GM12878 (cell line): ENCODE measurements around the gene SHC3. TPM values are rescaled to one million over a fixed set of nuclear protein-coding genes. Genes with fewer than 3 reads are reported as not detected.

ENCODE experiments used
- ATAC-seq: fragments of 200-7000 bp; cut with Tn5 transposase; 3 replicates; pipeline ENCODE4 v1.9.1; 2020; ENCODE audit warnings: mild to moderate bottlenecking, moderate library complexity
- BruUV-seq: library from RNA; stranded (reverse); fragments of 400-500 nt; replicated peaks from 2 replicates; lab custom pipeline; 2021; lab: Mats Ljungman, UMichigan
- CTCF ChIA-PET: fragments of 300-600 bp; sonication (Branson Sonifier 250); formaldehyde crosslinking; extraction: SDS; loops from one replicate; lab custom pipeline; 2021; ENCODE audit warnings: inconsistent platforms; lab: Yijun Ruan, JAX
- POLR2A ChIA-PET: fragments of 350-600 bp; formaldehyde crosslinking; extraction: SDS; loops from one replicate; lab custom pipeline; 2021; ENCODE audit warnings: inconsistent platforms; lab: Charles Lee
- RAD21 ChIA-PET: fragments of 300-600 bp; sonication (Branson Sonifier 250); formaldehyde crosslinking; loops from one replicate; lab custom pipeline; 2023; ENCODE audit warnings: antibody characterized with exemption; ENCODE audit not compliant: unreplicated experiment; lab: Charles Lee
- SMC1A ChIA-PET: fragments of 300-600 bp; sonication (Branson Sonifier 250); formaldehyde crosslinking; loops from one replicate; lab custom pipeline; 2023; ENCODE audit not compliant: unreplicated experiment, uncharacterized antibody; lab: Charles Lee
- DNase-seq: peaks from one replicate; pipeline ENCODE4 v3.0.0-alpha.2; 2011; ENCODE audit warnings: low read depth, low spot score
- FAIRE-seq: peaks from 3 replicates; lab custom pipeline; 2011; peaks lifted over from hg19 to GRCh38; lab: Jason Lieb, UNC
- H2AFZ ChIP-seq: 2 replicates; pipeline ENCODE4 v1.6.0; 2011; ENCODE audit warnings: low read depth, low read length, control low read depth; ENCODE audit not compliant: control insufficient read depth
- H3K27ac ChIP-seq: 2 replicates; pipeline ENCODE4 v1.5.1; 2011; ENCODE audit warnings: control low read depth; ENCODE audit not compliant: control insufficient read depth, insufficient read depth
- H3K27me3 ChIP-seq, 2 experiments: replicated peaks in 1 of 2; 2 replicates each; pipeline versions ENCODE4 v1.6.0 to v1.6.1; 2011; ENCODE audit warnings: low read length in 1 of 2; ENCODE audit not compliant: control insufficient read depth in 2 of 2, insufficient read depth in 2 of 2
- H3K36me3 ChIP-seq, 2 experiments: 2 replicates each; pipeline ENCODE4 v1.5.1; 2011; ENCODE audit warnings: low read length in 1 of 2; ENCODE audit not compliant: control insufficient read depth in 2 of 2, insufficient read depth in 2 of 2
- H3K4me1 ChIP-seq: 2 replicates; pipeline ENCODE4 v1.6.1; 2011; ENCODE audit warnings: mild to moderate bottlenecking, low read length, moderate library complexity, mixed read lengths; ENCODE audit not compliant: control insufficient read depth, insufficient read depth
- H3K4me2 ChIP-seq: 2 replicates; pipeline ENCODE4 v1.6.0; 2011; ENCODE audit warnings: control low read depth; ENCODE audit not compliant: control insufficient read depth, insufficient read depth
- H3K4me3 ChIP-seq: fragments of 200-600 bp; sonication (generic); 2 replicates; pipeline ENCODE4 v1.5.1; 2016
- H3K79me2 ChIP-seq: 2 replicates; pipeline ENCODE4 v1.6.0; 2011; ENCODE audit warnings: low read length; ENCODE audit not compliant: control insufficient read depth, insufficient read depth
- H3K9ac ChIP-seq: 2 replicates; pipeline ENCODE4 v1.8.0; 2011; ENCODE audit warnings: low read length, control low read depth, mixed read lengths; ENCODE audit not compliant: control insufficient read depth, insufficient read depth
- H3K9me3 ChIP-seq: replicated peaks from 3 replicates; pipeline ENCODE4 v1.5.1; 2011; ENCODE audit warnings: mild to moderate bottlenecking, low read length; ENCODE audit not compliant: control insufficient read depth, insufficient read depth
- H4K20me1 ChIP-seq: 2 replicates; pipeline ENCODE4 v1.6.0; 2011; ENCODE audit not compliant: control insufficient read depth, insufficient read depth
- CREM ChIP-seq: IDR thresholded peaks from 2 replicates; pipeline ENCODE4 v1.6.1; 2014; ENCODE audit warnings: antibody characterized with exemption, low read depth
- CTCF ChIP-seq, 3 experiments: IDR thresholded peaks in 2 of 3; conservative IDR thresholded peaks in 1 of 3; 2 replicates each; pipeline ENCODE4 v1.5.1; 2011; ENCODE audit warnings: low read depth in 3 of 3, low read length in 3 of 3, mild to moderate bottlenecking in 3 of 3, control low read depth in 2 of 3, moderate library complexity in 2 of 3, inconsistent platforms in 1 of 3, mixed read lengths in 1 of 3; ENCODE audit not compliant: control insufficient read depth in 2 of 3, insufficient read depth in 1 of 3; ENCODE audit errors: extremely low read depth in 1 of 3
- EED ChIP-seq: sonication (generic); IDR thresholded peaks from 2 replicates; pipeline ENCODE4 v1.6.1; 2016; ENCODE audit warnings: antibody characterized with exemption, low read depth
- HDAC2 ChIP-seq: fragments of 200-600 bp; sonication (generic); IDR thresholded peaks from 2 replicates; pipeline ENCODE4 v1.6.1; 2017
- HDAC6 ChIP-seq: fragments of 200-600 bp; sonication (generic); IDR thresholded peaks from one replicate; pipeline ENCODE4 v1.8.0; 2017; ENCODE audit warnings: antibody characterized with exemption; ENCODE audit not compliant: unreplicated experiment
- IKZF1 ChIP-seq: fragments of 450-650 bp; conservative IDR thresholded peaks from 2 replicates; pipeline ENCODE4 v1.6.1; 2017; ENCODE audit warnings: antibody characterized with exemption, mild to moderate bottlenecking
- IRF4 ChIP-seq: IDR thresholded peaks from 2 replicates; pipeline ENCODE4 v1.6.1; 2011; ENCODE audit warnings: low read depth, low read length
- MLLT1 ChIP-seq: fragments of 450-650 bp; IDR thresholded peaks from 2 replicates; pipeline ENCODE4 v1.6.1; 2016; ENCODE audit warnings: mild to moderate bottlenecking
- MYB ChIP-seq: fragments of 150-350 bp; IDR thresholded peaks from 2 replicates; pipeline ENCODE4 v1.6.1; 2014; ENCODE audit warnings: mild to moderate bottlenecking, low read depth, low read length, borderline replicate concordance
- NFYB ChIP-seq: IDR thresholded peaks from 2 replicates; pipeline ENCODE4 v1.6.1; 2011; ENCODE audit warnings: low read depth, mild to moderate bottlenecking, low read length, improper control_type of control experiment, moderate library complexity; ENCODE audit not compliant: insufficient read depth
- POLR2A ChIP-seq: IDR thresholded peaks from 2 replicates; pipeline ENCODE4 v1.6.1; 2011; ENCODE audit warnings: low read depth, mild to moderate bottlenecking, low read length
- RUNX3 ChIP-seq: IDR thresholded peaks from 2 replicates; pipeline ENCODE4 v1.6.1; 2012; ENCODE audit warnings: low read length, inconsistent platforms
- SIX5 ChIP-seq: IDR thresholded peaks from 2 replicates; pipeline ENCODE4 v1.6.1; 2011; ENCODE audit warnings: mild to moderate bottlenecking, low read depth, low read length, moderate library complexity; ENCODE audit not compliant: severe bottlenecking
- SMAD1 ChIP-seq: fragments of 450-650 bp; IDR thresholded peaks from 2 replicates; pipeline ENCODE4 v1.6.1; 2018; ENCODE audit warnings: mild to moderate bottlenecking, low read depth; ENCODE audit not compliant: partially characterized antibody
- WRNIP1 ChIP-seq: IDR thresholded peaks from 2 replicates; pipeline ENCODE4 v1.6.1; 2011; ENCODE audit warnings: low read depth, low read length, improper control_type of control experiment, borderline replicate concordance
- WGBS: methylation state at CpG from one replicate; pipeline ENCODE4 v1.1.6; 2016; ENCODE audit warnings: low lambda C conversion rate; ENCODE audit not compliant: insufficient replicate concordance, insufficient coverage; ENCODE audit errors: missing lambda C conversion rate; 5-methylcytosine and 5-hydroxymethylcytosine counted together
- in situ Hi-C: fragments of 300-500 bp; cut with MboI; formaldehyde crosslinking; loops from 9 replicates; pipeline ENCODE4 v1.14.3; 2018; ENCODE audit warnings: mixed read lengths
- intact Hi-C: fragments of 100-400 bp; cut with micrococcal nuclease; formaldehyde crosslinking; loops from one replicate; pipeline ENCODE4 v1.14.2; 2022; ENCODE audit not compliant: unreplicated experiment
- polyA plus RNA-seq, 11 experiments: library from polyadenylated mRNA; depleted of rRNA in 4 of 11; unstranded in 6 of 11; stranded (reverse) in 5 of 11; fragments of >200 nt; fragmentation: Nextera tagmentation in 4 of 11; fragmentation: Illumina TruSeq in 1 of 11; extraction: Ambion mirVana in 4 of 11; extraction: Trizol in 1 of 11; gene quantifications; 1 replicate in 1 of 11; 2 replicates in 10 of 11; pipeline versions ENCODE4 v1.2.1 to v1.2.3, GENCODE V29; 2011 to 2016; ENCODE audit warnings: inconsistent platforms in 2 of 11, missing spikeins in 2 of 11, low read depth in 1 of 11
- total RNA-seq, 4 experiments: library from RNA; depleted of rRNA in 3 of 4; stranded (reverse); fragments of >200 nt in 3 of 4; fragmentation: Illumina TruSeq in 1 of 4; extraction: Trizol in 1 of 4; gene quantifications; 2 replicates each; pipeline versions ENCODE4 v1.2.1 to v1.2.3, GENCODE V29; 2013 to 2021

Gene SHC3
- total and polyA plus RNA-seq, 10 of the 15 experiments (the other 5 are each of a cell fraction or from before 2014, with no cell fraction given) = 0.01 to 0.06 TPM; not detected in 8

- Histone ChIP-seq H3K9ac (no peak overlapping the region), H3K4me1 (no peaks in the 10 kb centered on the region; the same call in 1 of the 2 replicates), H3K79me2 (no peaks in the 10 kb centered on the region), H3K4me2 (no peak overlapping the region), H3K27ac (no peak overlapping the region), H3K4me3 (no peak overlapping the region), H2AFZ (no peak overlapping the region), H3K36me3 (no peaks in the 10 kb centered on the region), H3K27me3 (peaks cover 0 to 3% of the 10 kb centered on the region in 2 experiments; a peak in 3 of 4 replicates), H3K9me3 (no peaks in the 10 kb centered on the region), H4K20me1 (no peaks in the 10 kb centered on the region)
- WGBS = 35% methylated on average over 14 of the region's 14 CpGs
- no peak for TF ChIP-seq MLLT1
- no peak for TF ChIP-seq EED
- TF ChIP-seq HDAC6 = no peak
- TF ChIP-seq WRNIP1 = no peak
- no peak for TF ChIP-seq CREM
- TF ChIP-seq IRF4 = no peak
- TF ChIP-seq CTCF (IDR thresholded peaks at IDR 0.05 in 2 of 3, conservative IDR thresholded peaks at IDR 0.05 in 1 of 3; ENCODE audit: control insufficient read depth in 2 of 3, extremely low read depth in 1 of 3, insufficient read depth in 1 of 3, low read depth in 3 of 3, low read length in 3 of 3) = no peak
- TF ChIP-seq MYB = no peak
- no peak for TF ChIP-seq POLR2A
- no peak for TF ChIP-seq NFYB
- no peak for TF ChIP-seq IKZF1
- TF ChIP-seq HDAC2 = no peak
- no peak for TF ChIP-seq SMAD1
- no peak for TF ChIP-seq SIX5
- TF ChIP-seq RUNX3 = no peak
- intact Hi-C loops = loop anchor here (10.0 kb wide), 1 partner anchor 1039 kb away; a partner anchor contains a TSS
- FAIRE-seq = no peak
- SMC1A ChIA-PET = interaction anchor here (0.6 kb wide), 1 partner anchor 517 kb away, joined by 3 read pairs; no protein-coding TSS in a partner anchor
- CTCF ChIA-PET = interaction anchor here (0.7 kb wide), 1 partner anchor 12 kb away, joined by 3 read pairs; no protein-coding TSS in a partner anchor
- RAD21 ChIA-PET = no interaction called here
- in situ Hi-C loops = no loop called here
- no peak for ATAC-seq
- POLR2A ChIA-PET = no interaction called here
- BruUV-seq = no TSS peak
- DNase-seq = no peak
These were observed 184.7 kb downstream of the SHC3 start for GRCh38 chr9:88993871-88994460.
